Right ventricle myocardium inferior (tissue), 1 donor: ENCODE data around the gene TAS2R40. TPM values are rescaled to one million over a fixed set of nuclear protein-coding genes. Genes with fewer than 3 reads are reported as not detected.

Experiments
- ATAC-seq: fragments of 200-7000 bp; cut with Tn5 transposase; one replicate; pipeline ENCODE4 v1.9.1; 2020; ENCODE audit warnings: mild to moderate bottlenecking, moderate library complexity
- DNase-seq: peaks from one replicate; pipeline ENCODE4 v3.0.0; 2021; ENCODE audit errors: missing footprints
- intact Hi-C: fragments of 100-400 bp; cut with DNase I; formaldehyde crosslinking; loops from one replicate; pipeline ENCODE4 v1.11.0; 2022
- total RNA-seq: library from RNA; stranded (reverse); fragmentation: NEBNext Ultra II Directional; extraction: Animal tissue kit (Norgen Biotek cat#: 25700); gene quantifications from one replicate; pipeline ENCODE4 v1.2.1, GENCODE V29; 2021
- donor health status: DM: no; HTN: yes; CAD: no; lungs with severe emphysema.

Gene TAS2R40
- total RNA-seq, 1 donor from 2014 or later: not detected

GRCh38 chr7:143216686-143217085 lies 5.2 kb upstream of the TAS2R40 start:
- intact Hi-C loops: loop anchor here (5.0 to 10.0 kb wide), 2 partner anchors 364 to 612 kb away; no protein-coding TSS in a partner anchor
- DNase-seq: no peak
- ATAC-seq: no peak

GRCh38 chr7:143217806-143218205 lies 4.0 kb upstream of the TAS2R40 start:
- intact Hi-C loops: loop anchor here (5.0 to 10.0 kb wide), 2 partner anchors 366 to 613 kb away; no protein-coding TSS in a partner anchor
- ATAC-seq (no peak), DNase-seq (no peak)

GRCh38 chr7:143221286-143221685 lies 551 bp upstream of the TAS2R40 start:
- intact Hi-C loops: no loop called here
- no peak for ATAC-seq
- DNase-seq: no peak

- intact Hi-C loops: no loop called here
- ATAC-seq (peak; percentile 60), DNase-seq (peak; percentile 79)
Measured at GRCh38 chr7:143222782-143223181, 945 bp downstream of the TAS2R40 start.

GRCh38 chr7:143223784-143224183 lies 1.9 kb downstream of the TAS2R40 start:
- no peak for ATAC-seq
- DNase-seq: no peak
- intact Hi-C loops: no loop called here

- ATAC-seq (no peak), DNase-seq (no peak)
- intact Hi-C loops: no loop called here
Measured at GRCh38 chr7:143225047-143225446, 3.2 kb downstream of the TAS2R40 start.

- DNase-seq (no peak), ATAC-seq (no peak)
- intact Hi-C loops: no loop called here
Measured at GRCh38 chr7:143227806-143228205, 6.0 kb downstream of the TAS2R40 start.

GRCh38 chr7:143229054-143229790 lies 7.4 kb downstream of the TAS2R40 start:
- no peak for DNase-seq
- intact Hi-C loops: no loop called here
- ATAC-seq: no peak

GRCh38 chr7:143230602-143231457 lies 9.0 kb downstream of the TAS2R40 start:
- DNase-seq (no peak), ATAC-seq (no peak)
- intact Hi-C loops: no loop called here

- DNase-seq (no peak), ATAC-seq (no peak)
- intact Hi-C loops: no loop called here
Measured at GRCh38 chr7:143233816-143234532, 12.1 kb downstream of the TAS2R40 start.

- intact Hi-C loops: no loop called here
- DNase-seq (no peak), ATAC-seq (no peak)
Measured at GRCh38 chr7:143234533-143234875, 12.7 kb downstream of the TAS2R40 start.

- DNase-seq: no peak
- no peak for ATAC-seq
- intact Hi-C loops: no loop called here
Measured at GRCh38 chr7:143235561-143235960, 13.7 kb downstream of the TAS2R40 start.

GRCh38 chr7:143236408-143236990 lies 14.7 kb downstream of the TAS2R40 start:
- DNase-seq: no peak
- no peak for ATAC-seq
- intact Hi-C loops: no loop called here

GRCh38 chr7:143237366-143237765 lies 15.5 kb downstream of the TAS2R40 start:
- DNase-seq: no peak
- no peak for ATAC-seq
- intact Hi-C loops: no loop called here

GRCh38 chr7:143238289-143238980 lies 16.6 kb downstream of the TAS2R40 start:
- intact Hi-C loops: no loop called here
- DNase-seq (no peak), ATAC-seq (no peak)

GRCh38 chr7:143239813-143240212 lies 18.0 kb downstream of the TAS2R40 start:
- ATAC-seq (peak; percentile 56), DNase-seq (no peak)
- intact Hi-C loops: loop anchor here (1.0 to 5.0 kb wide), 3 partner anchors 47 to 177 kb away; partner anchors contain the start of gene CASP2

GRCh38 chr7:143240291-143241168 lies 18.7 kb downstream of the TAS2R40 start:
- DNase-seq (peak; percentile 63), ATAC-seq (peak; percentile 91)
- intact Hi-C loops: loop anchor here (1.0 to 5.0 kb wide), 3 partner anchors 47 to 176 kb away; partner anchors contain the start of gene CASP2
